Neural progenitor cell (in vitro differentiated cells): ENCODE data around the gene NKAIN4.

ENCODE experiments used
- CTCF ChIP-seq: fragments of 200-600 bp; sonication (generic); IDR thresholded peaks from 2 replicates; pipeline ENCODE4 v1.5.1; 2017; ENCODE audit warnings: antibody characterized with exemption, mild to moderate bottlenecking
- EZH2 ChIP-seq: fragments of 200-600 bp; sonication (generic); IDR thresholded peaks from 2 replicates; pipeline ENCODE4 v1.6.1; 2017; ENCODE audit warnings: antibody characterized with exemption, mild to moderate bottlenecking, moderate library complexity

- no peak for TF ChIP-seq CTCF
- TF ChIP-seq EZH2, result no peak
Observed at GRCh38 chr20:63192721-63193120, 61.5 kb downstream of the NKAIN4 start.
